LNCaP clone FGC (cell line): Measurements from ENCODE around the gene SPAG9.
"Not testable (repeated sequence)": the region's sequence is repeated elsewhere in the genome, so short reads cannot be mapped to it uniquely, and the experiment has no call there.

Source experiments
- DNase-seq: peaks from one replicate; pipeline ENCODE4 v3.0.0-alpha.2; 2011; ENCODE audit warnings: low read depth
- H3K4me3 ChIP-seq: 2 replicates; pipeline ENCODE4 v1.5.1; 2011; ENCODE audit warnings: mild to moderate bottlenecking, low read depth, low read length, control low read depth
- TF ChIP-seq, protein P1 (sequence below): IDR thresholded peaks from 2 replicates; pipeline ENCODE4 v1.5.1; 2012; ENCODE audit warnings: mild to moderate bottlenecking; ENCODE audit not compliant: control insufficient read depth, insufficient read depth; ENCODE audit errors: extremely low read depth

The SPAG9 gene

DNA sequence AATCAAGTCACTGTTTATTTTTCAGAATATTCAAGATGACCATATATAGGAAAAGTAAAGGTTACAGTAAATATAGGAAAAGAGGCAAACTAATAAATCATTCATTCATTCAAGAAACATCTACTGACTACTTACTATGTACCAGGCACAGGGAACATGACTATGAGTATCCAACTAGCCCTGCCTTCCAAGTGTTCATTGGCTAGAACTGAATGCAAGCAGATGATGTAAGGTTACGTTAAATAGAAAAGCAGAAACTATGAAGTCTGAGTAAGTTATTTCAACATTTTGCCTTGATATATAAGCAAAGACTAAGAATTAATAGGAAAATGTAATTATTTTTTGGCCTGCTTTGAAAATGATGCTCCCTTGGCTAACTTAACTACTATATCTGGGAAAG is 36.7 kb downstream of the SPAG9 start:
- TF ChIP-seq, protein P1, sequence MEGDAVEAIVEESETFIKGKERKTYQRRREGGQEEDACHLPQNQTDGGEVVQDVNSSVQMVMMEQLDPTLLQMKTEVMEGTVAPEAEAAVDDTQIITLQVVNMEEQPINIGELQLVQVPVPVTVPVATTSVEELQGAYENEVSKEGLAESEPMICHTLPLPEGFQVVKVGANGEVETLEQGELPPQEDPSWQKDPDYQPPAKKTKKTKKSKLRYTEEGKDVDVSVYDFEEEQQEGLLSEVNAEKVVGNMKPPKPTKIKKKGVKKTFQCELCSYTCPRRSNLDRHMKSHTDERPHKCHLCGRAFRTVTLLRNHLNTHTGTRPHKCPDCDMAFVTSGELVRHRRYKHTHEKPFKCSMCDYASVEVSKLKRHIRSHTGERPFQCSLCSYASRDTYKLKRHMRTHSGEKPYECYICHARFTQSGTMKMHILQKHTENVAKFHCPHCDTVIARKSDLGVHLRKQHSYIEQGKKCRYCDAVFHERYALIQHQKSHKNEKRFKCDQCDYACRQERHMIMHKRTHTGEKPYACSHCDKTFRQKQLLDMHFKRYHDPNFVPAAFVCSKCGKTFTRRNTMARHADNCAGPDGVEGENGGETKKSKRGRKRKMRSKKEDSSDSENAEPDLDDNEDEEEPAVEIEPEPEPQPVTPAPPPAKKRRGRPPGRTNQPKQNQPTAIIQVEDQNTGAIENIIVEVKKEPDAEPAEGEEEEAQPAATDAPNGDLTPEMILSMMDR = no peak
- DNase-seq = no peak

DNA sequence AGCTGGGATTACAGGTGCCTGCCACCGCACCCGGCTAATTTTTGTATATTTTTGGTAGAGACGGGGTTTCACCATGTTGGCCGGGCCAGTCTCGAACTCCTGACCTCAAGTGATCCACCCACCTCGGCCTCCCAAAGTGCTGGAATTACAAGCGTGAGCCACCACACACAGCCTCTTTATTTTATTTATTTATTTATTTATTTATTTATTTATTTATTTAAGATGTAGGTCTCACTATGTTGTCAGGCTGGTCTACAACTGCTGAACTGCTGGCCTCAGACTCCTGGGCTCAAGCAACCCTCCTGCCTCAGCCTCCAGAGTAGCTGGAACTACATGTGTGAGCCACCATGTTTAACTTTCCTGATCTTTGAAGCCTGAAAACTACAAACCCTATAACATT is 37.3 kb downstream of the SPAG9 start:
- not testable (repeated sequence) for DNase-seq, H3K4me3 ChIP-seq

More for the DNA sequence above, 36.7 kb downstream of the SPAG9 start:
- no peak overlapping the region for H3K4me3 ChIP-seq

DNA sequence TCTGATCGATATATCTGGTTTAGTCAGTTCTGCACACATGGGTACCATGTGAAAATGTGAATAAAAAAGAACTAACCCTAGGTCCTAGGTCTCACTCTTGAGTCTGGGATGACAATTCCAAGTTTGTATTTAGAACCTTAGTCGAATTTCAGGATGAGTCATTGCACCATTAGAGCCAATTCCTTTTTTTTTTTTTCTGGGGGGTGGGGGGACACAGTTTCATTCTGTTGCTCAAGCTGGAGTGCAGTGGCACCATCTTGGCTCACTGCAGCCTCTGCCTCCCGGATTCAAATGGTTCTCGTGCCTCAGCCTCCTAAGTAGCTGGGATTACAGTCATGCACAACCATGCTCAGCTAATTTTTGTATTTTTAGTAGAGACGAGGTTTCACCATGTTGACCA is 41.6 kb downstream of the SPAG9 start:
- TF ChIP-seq, protein P1 = no peak
- H3K4me3 ChIP-seq = no peak overlapping the region
- DNase-seq = no peak

DNA sequence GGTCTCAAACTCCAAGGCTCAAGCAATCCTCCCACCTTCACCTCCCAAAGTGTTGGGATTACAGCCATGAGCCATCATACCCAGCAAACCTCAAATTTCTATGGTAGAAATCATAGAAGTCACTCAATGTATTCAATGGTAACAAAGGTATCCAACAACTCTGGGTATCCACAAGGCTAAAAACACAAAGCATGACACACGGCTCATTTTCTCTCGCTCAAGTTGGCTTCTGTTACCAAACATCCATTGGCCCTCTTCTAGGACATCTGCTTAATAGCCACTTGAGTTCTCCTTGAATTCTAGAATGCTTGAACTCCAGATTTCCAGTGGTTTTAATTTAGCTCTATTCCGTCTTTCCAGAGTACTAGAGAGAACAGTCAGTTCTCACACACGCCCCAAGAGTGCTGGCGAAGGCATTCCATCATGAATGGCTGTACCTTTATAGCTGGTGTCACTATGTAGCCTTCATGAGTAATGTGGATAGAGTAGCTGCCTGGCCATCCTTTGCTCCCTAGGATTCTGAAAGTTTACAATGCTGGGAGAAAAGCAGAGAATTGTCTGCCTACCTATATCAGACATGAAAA is 42.6 kb downstream of the SPAG9 start:
- no peak for DNase-seq
- no peak overlapping the region for H3K4me3 ChIP-seq
- TF ChIP-seq, protein P1 = no peak

DNA sequence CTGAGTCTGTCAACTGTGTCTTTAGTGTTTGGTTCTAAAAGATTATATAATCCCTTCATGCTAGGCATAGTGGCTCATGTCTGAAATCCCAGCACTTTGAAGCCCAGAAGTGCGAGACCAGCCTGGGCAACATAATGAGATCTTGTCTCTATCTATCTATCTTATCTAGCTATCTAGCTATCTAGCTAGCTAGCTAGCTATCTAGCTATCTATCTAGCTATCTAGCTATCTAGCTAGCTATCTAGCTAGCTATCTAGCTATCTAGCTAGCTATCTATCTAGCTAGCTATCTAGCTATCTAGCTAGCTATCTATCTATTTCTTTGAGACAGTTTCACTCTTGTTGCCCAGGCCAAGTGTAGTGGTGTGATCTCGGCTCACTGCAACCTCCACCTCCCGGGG is 43.8 kb downstream of the SPAG9 start:
- TF ChIP-seq, protein P1 = no peak
- H3K4me3 ChIP-seq = no peak overlapping the region
- no peak for DNase-seq

DNA sequence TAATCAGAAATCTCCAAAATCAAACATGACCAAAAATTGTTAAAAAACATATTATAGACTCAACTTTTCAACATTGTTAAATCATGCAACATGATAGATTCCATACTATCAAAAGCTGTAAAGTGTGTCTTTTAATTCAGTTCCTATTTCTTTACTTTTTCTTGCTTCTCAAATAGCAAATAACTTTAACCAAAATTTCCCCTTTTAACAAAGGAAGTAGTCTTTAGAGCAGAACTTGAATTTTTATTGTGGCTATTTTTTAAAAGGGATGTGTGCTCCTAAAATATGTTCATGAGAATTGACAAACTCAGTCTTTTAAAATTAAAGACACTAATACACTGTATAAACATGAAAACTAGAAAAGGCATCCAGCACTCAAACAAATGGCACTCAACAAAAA is 49.1 kb downstream of the SPAG9 start:
- DNase-seq = no peak
- no peak overlapping the region for H3K4me3 ChIP-seq
- TF ChIP-seq, protein P1 = no peak

DNA sequence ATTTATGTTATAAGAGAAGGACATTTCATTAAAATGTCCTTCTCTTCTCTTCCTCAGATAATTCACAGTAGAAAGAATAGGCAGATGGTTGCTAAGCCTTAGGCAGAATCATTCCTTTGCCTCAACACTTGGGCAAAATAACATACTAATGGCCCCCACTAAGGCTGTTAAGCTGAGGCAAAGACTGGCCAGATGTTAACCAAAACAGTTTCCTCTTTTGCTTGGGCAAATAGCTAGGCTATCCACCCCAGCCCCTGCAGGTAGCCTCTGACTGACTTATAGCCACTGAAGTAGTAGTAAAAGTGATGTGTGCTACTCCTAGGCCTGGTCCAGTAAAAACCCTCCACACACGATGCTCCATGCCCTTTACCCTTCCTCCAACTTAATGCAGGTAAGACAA is 55.2 kb downstream of the SPAG9 start:
- no peak for DNase-seq
- TF ChIP-seq, protein P1 = no peak
- no peak overlapping the region for H3K4me3 ChIP-seq
